NCI-H1105 (cell line): ENCODE data around the gene NKX1-1.

Source experiments
- DNase-seq: peaks from one replicate; lab custom pipeline; 2025; lab: John Stamatoyannopoulos, UW

The NKX1-1 gene

GRCh38 chr4:1385373-1386340 is 20.6 kb downstream of the NKX1-1 start:
- DNase-seq = no peak

DNA sequence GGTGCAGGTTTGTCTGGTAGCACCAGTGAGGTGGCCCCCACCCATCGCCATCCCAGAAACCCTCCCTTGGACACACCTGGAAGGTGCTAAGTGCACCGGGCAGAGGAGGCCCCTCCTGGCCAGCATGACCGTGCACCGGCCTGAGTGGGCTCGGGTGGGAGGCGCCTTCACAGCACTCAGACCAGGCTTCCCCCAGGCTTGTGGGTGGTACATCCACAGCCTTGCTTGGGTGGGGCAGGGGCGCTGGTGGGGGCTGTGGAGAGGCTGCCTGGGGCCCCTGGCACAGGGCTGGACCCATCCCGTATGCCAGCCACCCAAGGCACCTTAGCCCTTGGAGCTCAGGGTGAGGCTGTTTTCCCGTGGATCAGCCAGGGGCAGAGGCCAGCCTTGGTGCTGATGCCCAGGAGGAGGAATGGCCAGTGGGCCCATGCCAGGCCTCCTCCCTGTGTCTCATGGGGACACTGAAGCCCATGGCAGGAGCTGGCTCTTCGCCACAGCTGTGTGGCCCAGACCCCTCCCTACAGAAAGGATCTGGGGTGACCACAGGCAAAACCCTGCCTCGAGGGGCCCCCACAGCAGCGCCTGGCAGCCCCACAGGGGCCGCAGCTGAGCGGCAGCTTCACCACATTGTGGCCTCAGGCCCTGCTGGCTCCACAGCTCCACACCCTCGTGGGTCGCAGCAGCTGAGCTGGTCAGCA is 21.4 kb downstream of the NKX1-1 start:
- no peak for DNase-seq

GRCh38 chr4:1383728-1384591 is 22.3 kb downstream of the NKX1-1 start:
- no peak for DNase-seq

DNA sequence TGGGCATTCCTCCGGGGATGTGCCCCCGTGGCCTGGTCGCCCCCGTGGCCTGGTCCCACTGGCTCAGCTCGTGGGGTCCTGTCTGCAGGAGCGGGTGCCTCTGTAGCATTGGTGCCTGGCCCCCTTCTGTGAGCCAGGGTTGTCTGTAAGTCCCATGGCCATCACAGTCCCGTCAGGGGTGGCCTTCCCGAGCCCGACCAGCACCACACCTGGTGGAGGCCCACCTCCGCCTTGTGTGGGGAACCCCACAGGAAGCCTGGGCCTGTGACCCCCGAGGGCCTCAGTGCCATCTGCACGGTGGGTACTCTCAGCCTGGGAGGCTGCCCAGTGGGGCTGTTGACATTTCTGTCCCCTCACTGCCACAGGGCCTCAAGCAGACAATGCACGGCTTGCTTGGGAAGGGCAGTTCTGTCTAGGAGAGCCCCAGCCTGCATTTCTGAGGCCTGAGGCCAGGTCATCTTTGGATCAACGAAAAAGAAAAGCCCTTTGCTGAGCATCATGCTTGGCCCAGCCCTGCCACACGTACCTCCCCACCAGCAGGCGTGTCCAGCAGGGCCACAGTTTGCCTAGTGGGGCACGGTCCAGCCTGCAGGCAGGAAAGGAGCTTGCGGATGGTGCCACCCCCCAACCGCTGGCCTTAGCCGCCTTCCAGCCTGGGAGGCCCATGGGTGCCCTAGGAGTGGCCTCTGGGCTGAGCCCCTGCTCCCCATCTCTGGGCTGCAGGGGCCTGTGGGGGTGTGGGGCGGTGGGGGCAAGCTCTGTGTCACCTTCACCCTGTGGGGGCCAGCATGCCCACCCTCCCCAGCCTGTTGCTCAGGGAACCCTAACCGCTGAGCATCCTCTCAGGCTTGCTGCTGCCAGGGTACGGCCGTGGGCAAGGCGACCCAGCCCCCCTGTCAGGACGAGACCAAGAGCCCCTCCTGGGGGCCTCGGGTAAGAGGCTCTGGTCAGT is 23.2 kb downstream of the NKX1-1 start:
- DNase-seq = no peak

DNA sequence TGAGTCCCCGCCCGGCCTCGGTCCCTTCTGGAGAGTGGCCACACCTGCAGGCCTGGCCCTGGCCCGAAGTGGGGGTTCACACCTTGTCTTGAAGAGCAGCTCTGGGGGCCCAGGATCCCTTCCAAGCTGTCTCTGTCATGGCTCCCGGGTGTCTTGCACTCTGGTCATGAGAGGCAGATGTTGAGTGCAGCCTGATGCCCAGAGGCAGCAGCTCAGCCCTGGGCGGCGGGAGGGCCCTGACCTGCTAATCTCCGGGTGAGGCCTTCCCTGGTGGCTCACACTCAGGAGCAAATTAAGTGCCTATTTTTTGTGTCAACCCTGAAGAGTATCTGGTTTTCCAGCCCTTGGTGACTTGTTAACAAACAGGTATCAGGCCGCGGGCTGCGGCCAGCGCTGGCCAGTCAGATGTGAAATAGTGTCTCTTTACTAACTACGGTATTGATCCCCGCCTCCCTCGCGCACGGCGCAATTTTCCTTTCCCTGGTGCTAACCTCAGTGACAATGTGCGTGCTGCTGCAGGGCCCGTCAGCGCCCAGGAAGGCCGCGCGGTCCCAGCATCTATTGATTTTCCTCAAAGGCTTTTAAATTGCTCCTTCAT is 24.2 kb downstream of the NKX1-1 start:
- no peak for DNase-seq

- no peak for DNase-seq
These were observed 25.0 kb downstream of the NKX1-1 start for GRCh38 chr4:1381181-1381621.

DNA sequence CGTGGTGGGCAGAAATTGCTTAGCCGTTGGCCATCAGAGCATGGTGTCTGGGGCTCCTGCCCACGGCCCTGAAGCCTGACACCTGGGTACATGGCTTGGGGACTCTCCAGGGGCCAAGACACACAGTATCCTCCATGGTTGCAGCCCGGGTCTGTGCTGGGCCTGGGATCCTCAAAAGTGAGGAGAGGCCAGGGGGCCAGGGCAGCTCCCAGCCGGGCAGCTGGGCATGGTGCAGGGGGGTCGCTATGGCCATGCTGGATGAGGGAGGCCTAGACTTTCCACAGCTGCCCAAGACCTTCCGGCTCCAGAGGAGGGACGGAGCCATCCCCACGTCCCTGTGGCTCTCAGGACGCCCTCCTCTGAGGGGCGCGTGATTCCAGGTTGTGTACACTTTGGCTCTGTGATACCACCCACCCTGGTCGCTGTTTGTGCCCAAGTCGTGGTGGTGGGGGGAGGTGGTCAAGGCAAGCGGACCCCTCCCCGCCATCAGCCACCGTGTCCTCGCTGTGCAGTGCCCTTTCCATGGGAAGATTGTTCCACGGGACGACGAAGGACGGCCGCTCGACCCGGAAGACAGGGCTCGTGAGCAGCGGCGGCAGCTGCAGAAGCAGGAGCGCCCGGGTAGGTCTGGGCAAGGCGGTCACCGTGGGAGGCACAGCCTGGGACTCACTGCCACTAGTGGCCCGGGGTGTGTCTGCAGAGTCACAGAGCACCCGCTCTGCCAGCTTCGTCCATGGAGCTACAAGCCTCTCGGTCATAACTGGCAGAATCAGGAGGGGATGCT is 25.7 kb downstream of the NKX1-1 start:
- DNase-seq = no peak

GRCh38 chr4:1379801-1380331 is 26.4 kb downstream of the NKX1-1 start:
- no peak for DNase-seq

GRCh38 chr4:1379351-1379781 is 26.9 kb downstream of the NKX1-1 start:
- no peak for DNase-seq

DNA sequence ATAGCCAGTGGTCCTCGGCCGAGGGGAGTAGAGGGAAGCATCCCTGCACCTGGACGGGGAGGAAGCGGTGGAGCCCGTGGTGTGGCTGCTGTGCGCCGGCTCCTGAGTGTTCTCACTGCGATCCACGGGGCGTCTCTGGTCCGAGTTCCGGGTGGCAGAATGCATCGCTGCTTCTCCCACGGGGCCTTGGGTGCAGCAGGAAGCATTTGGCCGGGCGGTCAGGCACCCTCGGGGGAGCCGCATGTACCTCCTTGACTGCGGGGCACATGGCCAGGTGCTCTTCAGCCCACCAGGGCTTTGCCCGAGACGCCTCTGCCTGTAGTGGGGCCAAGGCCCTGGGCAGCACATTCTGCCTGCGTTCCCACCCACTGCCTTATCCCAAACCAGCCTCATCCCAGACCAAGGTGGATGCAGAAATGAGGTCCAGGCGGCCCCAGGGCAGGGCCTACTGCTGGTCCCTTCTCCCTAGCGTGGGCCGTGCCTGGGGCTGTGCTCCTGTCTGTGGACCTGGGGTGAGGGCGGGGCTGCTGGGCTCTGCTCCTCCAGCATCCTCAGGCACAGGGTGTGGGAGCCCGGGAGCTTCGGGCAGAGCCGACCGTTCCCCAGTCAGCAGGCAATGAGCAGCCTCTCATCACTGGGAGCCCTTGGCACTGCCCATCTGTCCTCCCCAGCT is 27.5 kb downstream of the NKX1-1 start:
- no peak for DNase-seq

DNA sequence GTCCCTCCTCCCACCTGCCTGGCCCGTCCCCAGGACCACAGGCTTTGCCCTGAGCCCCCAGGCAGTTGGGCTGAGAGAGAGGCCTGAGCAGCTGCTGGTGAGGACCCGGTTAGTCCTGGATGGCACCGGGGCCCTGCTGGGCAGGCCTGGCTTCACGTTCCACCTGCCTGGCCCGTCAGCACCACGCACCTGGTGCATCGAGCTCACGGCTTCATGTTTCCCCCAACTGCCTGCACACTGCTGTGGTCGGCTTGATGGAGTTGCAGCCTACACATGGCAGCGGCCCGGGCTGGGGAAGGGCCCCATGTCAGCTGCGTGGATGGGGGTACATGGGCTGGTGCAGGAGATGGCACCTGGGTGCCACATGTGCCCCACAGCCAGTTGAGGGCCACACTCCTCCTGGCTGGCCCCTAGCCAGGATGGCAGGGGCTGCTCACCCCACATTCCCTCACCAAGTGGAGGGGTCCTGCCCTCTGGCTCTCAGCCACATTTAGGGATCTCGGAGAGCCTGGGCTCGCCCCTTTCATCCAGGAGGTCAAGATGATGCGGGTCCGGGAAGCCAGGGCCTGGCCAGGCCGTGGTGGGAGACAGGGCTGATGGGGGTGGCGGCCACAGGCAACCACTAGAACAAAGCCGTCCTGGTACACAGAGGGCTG is 28.5 kb downstream of the NKX1-1 start:
- DNase-seq = no peak

DNA sequence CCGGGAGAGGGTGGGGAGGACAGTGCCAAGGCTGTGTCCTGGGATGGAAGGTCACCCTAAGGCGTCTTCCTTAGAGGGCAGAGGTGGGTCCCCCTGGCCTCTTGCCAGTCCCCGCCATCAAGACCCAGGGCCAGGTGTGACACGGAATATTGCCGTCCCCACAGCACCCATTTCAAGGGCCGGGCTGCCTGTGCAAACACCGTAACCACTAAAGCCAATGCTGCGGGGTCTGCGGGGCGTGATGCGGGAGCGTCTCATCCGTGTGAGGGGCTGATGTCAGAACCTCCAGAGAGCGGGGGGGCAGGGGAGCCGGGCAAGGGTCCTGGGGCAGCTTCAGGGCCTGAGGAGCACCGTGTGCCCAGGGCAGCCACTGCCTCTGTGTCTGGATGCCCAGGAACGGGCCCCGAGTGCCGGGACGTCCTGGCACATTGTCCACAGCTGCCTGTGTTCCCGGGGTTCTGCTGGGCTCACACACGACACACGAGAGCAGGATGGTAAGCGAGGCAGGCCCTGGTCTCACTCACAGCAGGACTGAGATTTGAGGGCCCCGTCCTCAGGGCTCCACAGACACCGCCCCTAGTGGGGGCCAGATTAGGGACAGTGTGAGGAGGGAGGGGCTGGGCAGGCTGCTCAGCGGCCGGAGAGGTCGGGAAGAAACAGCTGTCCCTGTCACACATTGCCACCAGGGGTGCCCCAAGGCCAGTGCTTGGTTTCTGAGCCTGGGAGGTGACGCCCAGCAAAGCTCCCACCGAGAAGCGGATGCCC is 29.2 kb downstream of the NKX1-1 start:
- no peak for DNase-seq

DNA sequence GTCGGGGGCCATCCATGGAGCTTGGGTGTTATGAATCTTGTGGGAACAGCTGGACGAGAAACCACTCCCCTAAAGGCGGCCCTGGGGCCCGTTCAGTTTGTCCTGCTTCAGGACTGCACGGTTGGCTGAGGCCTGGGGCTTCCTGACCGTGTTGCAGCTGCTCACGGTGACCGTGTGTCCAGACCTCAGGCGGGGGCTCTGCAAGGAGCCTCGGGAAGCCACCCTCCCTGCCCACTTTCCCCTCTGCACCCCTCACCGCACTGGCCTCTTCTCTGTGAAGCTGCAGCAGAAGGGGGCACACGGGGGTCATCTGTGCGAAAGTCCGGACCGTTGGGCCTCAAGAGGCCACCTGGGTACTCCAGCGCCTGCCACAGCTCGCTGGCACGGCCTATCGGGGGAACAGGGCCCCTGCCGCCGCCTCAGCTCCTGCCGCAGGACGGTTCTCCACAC is 29.8 kb downstream of the NKX1-1 start:
- no peak for DNase-seq

DNA sequence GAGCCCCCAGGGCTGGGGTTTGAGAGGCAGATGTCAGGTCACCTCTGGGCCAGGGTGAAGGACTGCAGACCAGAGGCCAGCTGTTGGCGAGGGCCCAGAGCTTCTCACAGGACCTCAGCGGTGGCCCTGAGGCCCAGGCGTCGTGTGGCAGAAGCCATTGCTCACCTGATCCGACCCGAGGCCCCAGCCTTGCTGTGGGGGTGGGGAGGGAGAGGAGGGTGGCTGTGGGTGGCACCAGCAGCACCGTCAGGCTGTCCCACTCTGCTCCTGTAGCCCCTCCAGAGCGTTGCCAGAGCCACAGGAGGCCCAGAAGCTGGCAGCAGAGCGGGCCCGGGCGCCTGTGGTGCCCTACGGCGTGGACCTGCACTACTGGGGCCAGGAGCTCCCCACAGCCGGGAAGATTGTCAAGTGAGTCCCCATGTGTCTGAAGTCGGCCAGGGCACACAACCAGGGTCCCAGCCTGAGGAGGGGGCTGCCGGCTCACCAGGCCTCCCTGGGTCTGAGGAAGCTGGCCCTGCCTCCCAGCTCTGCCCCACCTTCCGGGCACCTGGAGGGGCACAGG is 30.4 kb downstream of the NKX1-1 start:
- DNase-seq = no peak

DNA sequence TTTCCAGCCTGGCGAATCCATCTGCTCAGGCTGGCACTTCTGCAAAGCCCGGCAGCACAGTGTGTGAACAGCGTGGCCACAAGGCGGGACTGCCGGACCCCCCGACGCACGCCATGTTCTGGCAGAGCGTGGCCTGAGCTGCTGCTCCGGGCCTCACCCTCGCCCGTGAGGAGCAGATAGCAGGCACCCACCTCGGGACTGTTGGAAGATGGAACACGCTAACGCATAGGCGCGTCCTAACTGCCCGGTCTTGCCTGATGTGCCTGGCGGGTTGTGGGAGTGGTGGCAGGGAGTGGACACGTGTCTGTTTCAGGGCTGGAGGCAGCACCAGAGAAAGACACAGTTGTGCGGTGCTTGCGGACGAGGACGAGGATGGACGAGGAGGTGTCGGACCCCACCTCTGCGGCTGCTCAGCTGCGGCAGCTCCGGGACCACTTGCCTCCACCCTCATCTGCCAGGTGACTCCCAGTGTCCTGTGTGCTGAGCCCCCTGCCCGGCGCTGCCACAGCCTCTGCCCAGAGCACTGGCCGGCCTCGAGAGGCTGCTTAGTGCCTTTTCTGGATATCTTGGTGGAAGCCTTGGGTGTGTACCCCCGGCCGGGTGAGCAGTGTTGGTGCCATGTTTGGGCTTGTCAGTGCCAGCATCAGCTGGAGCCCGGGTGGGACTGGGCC is 31.1 kb downstream of the NKX1-1 start:
- no peak for DNase-seq

DNA sequence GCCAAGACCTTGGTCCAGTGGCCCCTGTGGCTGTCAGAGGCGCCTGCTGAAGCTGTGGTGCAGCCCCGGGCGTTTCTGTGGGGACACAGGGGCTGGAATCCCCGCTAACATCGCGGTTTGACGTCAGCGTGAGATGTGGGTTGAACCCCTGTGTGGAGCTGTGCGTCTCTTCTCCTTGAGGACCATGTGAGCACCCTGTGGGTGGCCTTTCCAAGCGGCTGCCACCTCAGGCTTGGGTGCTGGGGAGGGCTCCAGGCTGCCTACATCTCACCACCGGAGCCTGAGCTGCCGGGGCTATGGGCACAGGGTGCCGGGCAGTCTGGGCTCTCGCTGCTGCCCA is 31.6 kb downstream of the NKX1-1 start:
- DNase-seq = no peak
